GM20000 (cell line): ENCODE measurements around the gene ROBO2.

Experiments
- DNase-seq: peaks from one replicate; pipeline ENCODE4 v3.0.0; 2012; ENCODE audit warnings: low spot score
- TF ChIP-seq, protein P1 (sequence below): IDR thresholded peaks from 2 replicates; pipeline ENCODE4 v1.5.1; 2012; ENCODE audit warnings: mild to moderate bottlenecking, control low read depth; ENCODE audit errors: extremely low read depth, missing control alignments

The ROBO2 gene

DNA sequence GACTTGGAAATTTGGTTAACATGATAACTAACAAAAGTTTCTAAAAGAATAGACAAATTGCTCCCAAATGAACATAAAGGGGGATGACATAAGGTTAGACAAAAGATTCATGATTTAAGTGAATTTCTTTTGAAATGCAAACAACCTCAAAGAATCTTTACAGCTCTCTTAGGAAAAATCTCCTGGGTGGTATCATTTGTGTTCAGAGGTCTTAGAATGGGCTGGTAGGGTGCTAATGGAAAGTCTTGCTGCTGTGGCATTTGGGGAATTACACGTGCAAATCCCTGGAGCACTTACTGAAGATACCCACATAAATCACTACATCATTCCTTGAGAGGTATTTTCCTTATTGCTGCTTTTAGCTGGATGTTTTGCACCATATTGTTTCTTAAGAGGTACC is 14.4 kb upstream of the ROBO2 start:
- no peak for DNase-seq
- TF ChIP-seq, protein P1, sequence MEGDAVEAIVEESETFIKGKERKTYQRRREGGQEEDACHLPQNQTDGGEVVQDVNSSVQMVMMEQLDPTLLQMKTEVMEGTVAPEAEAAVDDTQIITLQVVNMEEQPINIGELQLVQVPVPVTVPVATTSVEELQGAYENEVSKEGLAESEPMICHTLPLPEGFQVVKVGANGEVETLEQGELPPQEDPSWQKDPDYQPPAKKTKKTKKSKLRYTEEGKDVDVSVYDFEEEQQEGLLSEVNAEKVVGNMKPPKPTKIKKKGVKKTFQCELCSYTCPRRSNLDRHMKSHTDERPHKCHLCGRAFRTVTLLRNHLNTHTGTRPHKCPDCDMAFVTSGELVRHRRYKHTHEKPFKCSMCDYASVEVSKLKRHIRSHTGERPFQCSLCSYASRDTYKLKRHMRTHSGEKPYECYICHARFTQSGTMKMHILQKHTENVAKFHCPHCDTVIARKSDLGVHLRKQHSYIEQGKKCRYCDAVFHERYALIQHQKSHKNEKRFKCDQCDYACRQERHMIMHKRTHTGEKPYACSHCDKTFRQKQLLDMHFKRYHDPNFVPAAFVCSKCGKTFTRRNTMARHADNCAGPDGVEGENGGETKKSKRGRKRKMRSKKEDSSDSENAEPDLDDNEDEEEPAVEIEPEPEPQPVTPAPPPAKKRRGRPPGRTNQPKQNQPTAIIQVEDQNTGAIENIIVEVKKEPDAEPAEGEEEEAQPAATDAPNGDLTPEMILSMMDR, result no peak

DNA sequence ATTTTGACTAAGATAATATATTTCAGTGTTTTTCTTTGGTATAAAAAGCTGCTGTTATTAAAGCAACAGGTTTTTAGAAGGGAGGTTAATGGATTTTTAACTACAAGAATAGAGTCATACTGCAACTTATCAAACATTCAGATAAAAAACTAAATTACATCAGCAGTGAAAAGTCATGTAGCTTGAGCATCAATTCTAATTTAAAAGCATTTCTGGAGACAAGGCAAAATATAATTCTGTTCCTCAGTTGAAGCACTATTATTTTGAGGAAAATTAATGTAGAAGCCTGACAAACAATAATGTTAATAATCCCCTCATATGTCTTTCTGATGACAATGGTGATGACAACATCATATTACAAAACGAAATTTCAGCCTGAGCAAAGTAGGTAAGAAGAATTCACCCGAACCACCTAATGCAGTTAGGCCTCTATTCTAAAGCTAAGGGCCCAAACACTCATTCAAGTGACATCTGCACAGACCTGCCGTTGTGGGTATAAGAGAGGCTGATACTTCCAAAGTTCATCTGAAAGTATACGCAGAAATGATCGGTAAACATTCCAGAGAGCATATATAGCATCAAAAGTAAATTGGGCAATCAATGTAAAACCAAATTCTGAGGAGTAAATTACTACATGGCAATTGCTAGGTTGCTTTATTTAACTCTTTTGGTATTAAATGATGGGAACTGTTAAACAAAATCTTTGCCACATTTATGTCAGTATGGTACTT is 12.8 kb upstream of the ROBO2 start:
- no peak for DNase-seq
- TF ChIP-seq, protein P1, result no peak

DNA sequence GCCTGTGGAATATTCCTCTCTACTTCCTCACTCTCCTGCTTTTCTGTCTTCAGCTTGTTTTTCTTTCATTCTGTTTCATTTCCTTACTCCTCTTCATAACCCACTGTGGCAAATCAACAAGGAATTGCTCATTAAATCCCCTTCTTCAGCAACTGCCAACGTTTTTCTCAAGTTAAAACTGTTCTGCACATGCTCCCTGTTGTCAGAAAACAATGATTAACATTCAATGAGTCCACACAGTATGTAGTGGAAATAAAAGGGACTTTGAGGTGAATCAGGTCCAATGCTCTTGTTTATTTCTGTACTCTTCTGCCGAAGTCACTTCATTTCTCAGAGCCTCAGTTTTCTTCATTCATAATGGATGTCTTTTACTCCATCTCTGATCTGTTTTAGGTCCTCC is 11.9 kb upstream of the ROBO2 start:
- TF ChIP-seq, protein P1, result no peak
- DNase-seq, result no peak

DNA sequence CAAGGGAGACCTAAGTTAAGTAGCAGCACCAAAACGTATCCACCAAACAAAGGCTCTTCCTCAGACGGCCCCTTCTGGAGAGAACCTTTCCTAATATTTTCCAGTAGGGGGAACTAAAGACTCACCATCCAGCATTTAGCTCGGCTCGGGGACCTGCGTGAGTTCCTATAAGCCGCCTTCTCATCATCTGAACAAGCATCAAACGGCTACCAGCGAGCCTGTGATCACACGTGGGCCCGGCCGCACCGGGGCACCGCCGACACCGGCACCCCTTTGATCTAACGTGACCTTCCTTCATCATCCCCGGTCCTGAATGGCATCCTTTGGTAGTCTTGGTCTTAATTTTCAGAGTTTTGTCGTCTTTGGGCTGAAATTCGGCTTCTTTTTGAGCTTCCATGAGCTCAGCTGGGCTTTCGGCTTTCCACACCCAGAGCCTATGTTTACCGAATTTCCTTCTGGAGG is 1.4 kb upstream of the ROBO2 start:
- DNase-seq, result peak; percentile 46

DNA sequence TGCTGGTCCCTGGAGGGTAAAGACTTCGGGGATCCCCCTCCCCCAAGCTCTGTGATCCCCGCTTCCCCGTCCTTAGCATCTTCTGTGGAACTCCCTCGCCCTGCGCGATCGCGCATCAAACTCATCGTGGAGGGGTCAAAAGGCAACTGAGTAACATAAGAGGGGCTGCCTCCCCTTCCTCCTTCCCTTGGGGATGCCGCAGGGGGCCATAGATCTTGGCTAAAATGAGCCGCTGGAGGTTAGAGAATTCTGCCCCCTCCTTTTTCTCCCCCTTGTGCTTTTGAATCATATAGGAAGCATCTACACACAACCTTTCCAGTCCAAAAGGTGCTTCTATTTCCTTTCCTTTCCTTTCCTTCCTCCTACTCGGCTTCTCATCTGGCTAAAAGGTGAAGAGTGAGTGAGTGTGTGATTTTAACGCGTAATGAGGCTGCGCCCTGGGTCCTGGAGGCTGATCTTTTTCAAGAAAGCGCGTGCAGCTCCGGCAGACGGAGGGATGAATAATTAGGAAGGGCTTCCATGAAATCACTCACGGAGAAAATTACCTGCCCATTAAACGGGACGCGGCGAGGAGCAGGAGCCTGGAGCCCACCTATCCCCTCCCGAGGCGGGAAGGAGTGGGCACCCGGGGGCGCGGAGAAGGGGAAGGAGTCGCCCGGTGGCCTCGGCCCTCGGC is 831 bp upstream of the ROBO2 start:
- no peak for DNase-seq
- TF ChIP-seq, protein P1, result no peak

More for the DNA sequence above, 1.4 kb upstream of the ROBO2 start:
- TF ChIP-seq, protein P1, result no peak

DNA sequence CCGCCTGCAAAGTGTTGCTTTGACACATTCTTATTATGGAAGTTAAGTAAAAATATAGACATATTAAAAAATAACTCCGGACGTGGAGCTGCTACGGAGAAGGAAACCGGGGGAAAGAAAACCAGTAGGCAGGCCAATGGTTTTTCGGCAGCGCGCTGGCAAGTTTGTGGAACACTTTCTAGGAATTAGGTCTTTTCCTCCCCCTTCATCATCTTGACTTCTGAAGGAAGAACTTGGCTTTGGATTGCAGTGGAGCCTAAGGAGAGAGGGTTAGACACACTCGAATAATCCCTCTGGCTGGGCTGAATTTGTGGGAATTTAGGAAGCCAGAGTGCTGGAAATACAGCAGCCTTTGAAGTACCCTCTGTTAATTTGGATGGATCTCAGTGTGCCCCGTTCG is 317 bp downstream of the ROBO2 start:
- no peak for DNase-seq
- TF ChIP-seq, protein P1, result no peak
